GM12892 (cell line): Measurements from ENCODE around the gene MROH2B.
"Not testable (repeated sequence)": the region's sequence is repeated elsewhere in the genome, so short reads cannot be mapped to it uniquely, and the experiment has no call there.

Experiments
- DNase-seq: peaks from one replicate; pipeline ENCODE4 v3.0.0; 2011; ENCODE audit not compliant: insufficient read length
- FAIRE-seq: peaks from 2 replicates; lab custom pipeline; 2011; peaks lifted over from hg19 to GRCh38; lab: Jason Lieb, UNC
- POLR2A ChIP-seq: IDR thresholded peaks from 2 replicates; pipeline ENCODE4 v1.6.1; 2011; ENCODE audit warnings: low read depth, low read length, control low read depth
- POLR2AphosphoS5 ChIP-seq: IDR thresholded peaks from 2 replicates; pipeline ENCODE4 v1.6.1; 2011; ENCODE audit warnings: low read depth, low read length, control low read depth
- TAF1 ChIP-seq: IDR thresholded peaks from 2 replicates; pipeline ENCODE4 v1.6.1; 2011; ENCODE audit warnings: low read depth, mild to moderate bottlenecking, control low read depth, low read length, borderline replicate concordance

Gene MROH2B

DNA sequence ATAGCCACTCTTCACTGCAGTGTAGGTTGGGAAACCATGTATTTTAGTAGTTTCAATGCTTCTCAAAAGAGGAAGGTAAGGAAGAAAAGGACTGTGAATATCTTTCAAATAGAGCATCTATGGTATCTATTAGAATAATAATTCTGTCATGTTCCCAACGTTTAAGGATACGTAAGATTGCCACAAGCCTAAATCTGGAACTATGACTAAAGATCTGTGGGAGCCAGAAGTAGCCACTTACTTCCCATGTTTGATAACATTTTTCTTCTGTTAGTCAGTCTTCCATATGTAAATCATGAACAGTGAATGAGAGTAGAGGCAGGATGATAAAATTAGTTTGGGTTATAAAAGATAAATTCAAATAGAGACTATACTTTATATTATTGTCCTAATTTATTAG lies 16.3 kb upstream of the MROH2B start:
- FAIRE-seq, result no peak
- no peak for TF ChIP-seq POLR2AphosphoS5
- TF ChIP-seq TAF1, result no peak
- TF ChIP-seq POLR2A, result no peak
- no peak for DNase-seq

DNA sequence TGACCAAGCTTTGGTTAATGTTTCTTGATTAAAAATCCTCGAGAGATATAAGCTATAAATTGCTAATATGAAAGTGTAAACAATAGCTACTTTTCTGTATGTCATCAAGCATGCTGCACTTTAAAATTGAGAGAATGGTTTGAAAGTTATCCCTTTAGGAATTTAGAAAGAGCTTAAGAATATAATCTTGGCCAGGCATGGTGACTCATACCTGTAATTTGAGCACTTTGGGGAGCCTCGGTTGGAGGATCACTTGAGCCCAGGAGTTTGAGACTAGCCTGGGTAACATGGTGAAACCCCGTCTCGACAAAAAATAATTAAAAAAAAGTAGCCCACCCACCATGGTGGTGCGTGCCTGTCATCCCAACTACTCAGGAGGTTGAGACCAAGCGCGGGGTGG lies 12.2 kb upstream of the MROH2B start:
- TF ChIP-seq POLR2A (no peak), TAF1 (no peak), POLR2AphosphoS5 (no peak)
- DNase-seq (no peak), FAIRE-seq (no peak)

DNA sequence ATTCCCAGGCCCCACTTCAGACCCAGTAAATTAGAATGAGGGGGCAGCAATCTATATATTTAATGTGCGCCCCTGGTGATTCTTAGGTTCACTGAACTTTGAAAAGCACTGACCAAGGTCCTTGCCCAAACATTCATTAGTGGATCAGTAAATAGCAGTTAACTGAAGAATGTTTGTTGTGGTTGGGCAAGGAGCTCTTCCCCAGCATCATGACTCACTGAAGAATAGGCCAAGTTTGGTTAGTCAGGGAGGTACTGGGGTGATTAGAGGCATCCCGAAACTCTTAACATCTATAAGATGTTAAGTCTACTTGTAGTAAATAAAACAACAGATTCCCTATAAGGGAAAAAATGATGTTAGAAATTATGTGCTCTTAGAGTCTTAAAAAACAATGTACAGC lies 833 bp upstream of the MROH2B start:
- DNase-seq (no peak), FAIRE-seq (no peak)
- TF ChIP-seq POLR2A, result no peak
- TF ChIP-seq POLR2AphosphoS5, result no peak
- TF ChIP-seq TAF1, result no peak

DNA sequence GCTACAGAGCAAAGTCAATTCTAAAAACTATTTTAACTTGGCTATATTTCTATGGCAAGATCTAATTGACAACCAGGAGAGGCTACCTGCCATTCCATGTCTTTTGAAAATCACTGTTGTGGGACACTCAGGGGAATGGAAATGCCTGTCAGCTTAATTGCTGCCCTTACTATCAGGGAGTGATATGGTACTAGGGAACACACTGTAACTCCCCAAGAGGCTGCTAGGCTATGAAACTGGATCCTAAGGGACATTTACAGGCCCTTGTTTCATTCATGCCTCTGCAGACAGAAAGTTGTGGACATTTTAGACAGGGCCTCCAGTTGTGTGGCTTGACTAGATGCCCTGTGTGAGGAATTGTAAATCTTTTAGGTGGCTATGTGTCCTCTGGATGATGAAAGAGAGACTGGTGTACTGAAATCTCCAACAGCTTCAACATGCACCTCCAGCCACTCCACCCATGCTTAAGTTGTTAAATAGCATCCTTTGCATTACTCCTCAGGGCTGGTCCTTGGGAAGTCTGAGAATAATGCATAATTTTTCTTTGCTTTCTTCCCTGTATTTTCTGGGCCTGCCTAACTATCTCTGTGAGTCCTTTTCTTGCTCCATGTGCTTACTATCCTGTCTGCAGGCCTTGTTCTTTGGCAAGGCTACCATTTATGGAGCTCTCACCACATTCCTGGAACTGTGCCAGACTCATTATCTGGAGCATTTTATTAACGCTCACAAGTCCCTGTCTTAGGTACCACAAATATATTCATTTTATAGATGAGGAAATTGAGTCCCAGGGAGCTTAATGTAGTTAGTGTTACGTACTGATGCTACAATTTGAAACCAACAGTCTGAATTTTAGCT lies 3.2 kb downstream of the MROH2B start:
- DNase-seq (no peak), FAIRE-seq (no peak)
- TF ChIP-seq POLR2AphosphoS5 (no peak), POLR2A (no peak), TAF1 (no peak)

DNA sequence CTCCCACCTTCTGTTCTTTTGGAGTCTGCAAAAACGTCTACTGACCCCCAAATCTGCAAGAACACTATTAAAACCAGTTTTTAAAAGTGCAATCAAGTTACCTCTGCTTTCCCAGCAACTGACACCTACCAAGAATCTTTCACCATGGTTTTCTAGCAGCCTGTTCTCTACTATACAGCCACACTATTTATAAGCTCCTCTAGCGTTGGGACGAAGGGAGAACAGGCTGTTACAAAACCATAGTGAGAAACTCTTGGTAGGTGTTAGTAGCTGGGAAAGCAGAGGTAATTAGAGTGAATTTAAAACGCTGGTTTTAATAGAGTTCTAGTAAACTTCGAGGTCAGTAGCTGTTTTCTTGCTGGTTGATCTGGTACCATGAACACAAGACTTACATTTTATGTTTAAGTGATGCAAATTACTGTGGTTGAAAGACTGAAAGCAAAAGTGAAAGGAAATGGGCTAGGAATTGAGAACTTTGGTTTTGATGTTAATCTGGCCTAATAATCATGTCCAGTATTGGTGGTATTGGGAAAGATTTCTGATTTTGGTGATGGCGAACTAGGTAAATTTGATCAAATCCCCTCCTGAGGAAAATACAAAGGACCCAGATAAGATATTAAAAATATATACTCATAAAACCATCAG lies 5.3 kb downstream of the MROH2B start:
- FAIRE-seq, result no peak
- TF ChIP-seq POLR2A (no peak), POLR2AphosphoS5 (no peak), TAF1 (no peak)

DNA sequence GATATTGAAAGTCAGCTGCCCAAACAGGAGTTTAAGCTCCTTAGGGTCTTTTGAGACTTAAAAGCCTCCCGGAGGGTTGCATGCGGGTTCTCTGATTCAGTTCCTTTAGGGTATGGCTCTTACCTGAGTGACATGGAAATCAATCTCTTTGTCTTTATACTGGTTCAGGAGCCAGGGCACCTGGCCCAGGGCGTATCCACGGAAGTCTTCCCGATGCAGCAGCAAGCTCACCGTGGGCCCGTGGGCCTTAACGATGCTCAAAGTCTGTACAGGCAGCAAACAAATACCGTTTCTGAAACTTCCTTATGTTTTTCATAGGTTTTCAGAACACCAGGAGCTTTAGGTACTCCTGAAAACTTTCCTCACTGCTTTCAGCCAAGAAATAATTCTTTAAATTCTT lies 13.2 kb downstream of the MROH2B start:
- FAIRE-seq, result no peak
- no peak for DNase-seq
- no peak for TF ChIP-seq TAF1
- no peak for TF ChIP-seq POLR2A
- no peak for TF ChIP-seq POLR2AphosphoS5

More for the DNA sequence above, 5.3 kb downstream of the MROH2B start:
- DNase-seq, result no peak

DNA sequence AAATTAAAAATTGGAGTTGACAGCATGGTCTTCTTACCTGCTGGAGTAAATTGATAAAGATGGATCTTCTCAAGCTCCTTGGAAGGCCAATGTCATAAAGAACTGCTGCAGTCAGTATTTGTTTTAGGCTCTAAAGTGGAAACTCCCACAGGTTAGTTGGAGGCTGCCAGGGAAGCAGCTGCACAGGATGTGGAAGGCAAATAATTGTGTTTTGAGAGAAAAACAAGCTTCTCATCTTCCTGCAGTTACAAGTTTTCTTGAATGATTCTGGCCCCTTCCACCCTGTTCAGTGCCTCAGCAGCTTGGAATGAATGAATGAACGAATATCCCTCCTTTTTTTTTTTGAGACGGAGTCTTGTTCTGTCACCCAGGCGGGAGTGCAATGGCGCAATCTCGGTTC lies 13.9 kb downstream of the MROH2B start:
- DNase-seq (no peak), FAIRE-seq (no peak)
- TF ChIP-seq POLR2AphosphoS5 (no peak), TAF1 (no peak), POLR2A (no peak)

DNA sequence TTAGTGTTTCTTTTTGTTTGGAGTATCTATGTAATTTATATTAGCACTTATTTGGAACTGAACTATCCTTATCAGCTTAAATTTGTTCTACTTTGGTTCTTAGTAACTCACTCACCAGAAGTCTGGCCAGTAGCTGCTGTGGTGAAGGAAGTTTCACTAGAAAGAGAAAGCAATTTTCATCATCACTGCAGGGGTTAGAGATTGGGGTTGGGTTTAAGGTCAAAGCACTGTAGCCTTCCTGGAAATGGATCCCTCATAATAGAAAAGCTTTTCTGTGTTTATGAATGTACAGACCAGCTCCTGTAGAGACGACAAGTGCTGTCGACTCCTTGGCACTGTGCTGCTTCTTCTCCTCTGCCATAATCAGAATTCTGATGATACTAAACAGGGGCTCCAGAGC lies 22.2 kb downstream of the MROH2B start:
- FAIRE-seq (no peak), DNase-seq (no peak)
- TF ChIP-seq POLR2A (no peak), POLR2AphosphoS5 (no peak), TAF1 (no peak)

DNA sequence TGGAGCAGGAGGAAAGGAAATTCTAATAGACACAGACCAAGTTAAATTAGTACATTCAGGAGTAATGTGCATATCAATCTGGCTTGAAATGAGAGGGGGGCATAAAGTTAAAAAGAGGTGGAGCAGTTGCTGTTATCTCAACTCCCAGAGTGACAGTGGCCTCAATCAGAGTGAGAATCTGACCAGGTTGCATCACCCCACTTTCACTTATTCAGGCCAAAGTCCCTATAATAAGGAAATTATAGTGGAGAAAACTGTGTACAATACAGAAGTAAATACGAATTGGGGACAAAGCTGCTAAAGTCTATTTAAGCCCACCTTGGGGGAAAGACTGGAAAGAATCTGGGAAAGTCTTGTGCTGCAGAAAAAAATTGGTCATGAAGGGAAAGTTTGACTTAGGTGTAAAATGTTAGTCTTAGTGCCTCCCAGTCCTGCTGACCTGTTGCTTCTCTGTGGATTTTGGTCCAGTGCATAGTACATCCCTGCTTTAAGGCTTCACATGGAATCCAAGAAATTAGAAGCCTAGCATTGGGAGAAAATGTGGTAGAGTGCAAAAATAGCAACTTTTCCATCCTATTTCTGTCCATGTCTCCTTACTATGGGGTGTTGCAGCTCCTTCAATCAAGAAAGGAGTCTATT lies 27.9 kb downstream of the MROH2B start:
- no peak for FAIRE-seq
- DNase-seq, result no peak
- no peak for TF ChIP-seq POLR2AphosphoS5
- TF ChIP-seq POLR2A, result no peak
- no peak for TF ChIP-seq TAF1

DNA sequence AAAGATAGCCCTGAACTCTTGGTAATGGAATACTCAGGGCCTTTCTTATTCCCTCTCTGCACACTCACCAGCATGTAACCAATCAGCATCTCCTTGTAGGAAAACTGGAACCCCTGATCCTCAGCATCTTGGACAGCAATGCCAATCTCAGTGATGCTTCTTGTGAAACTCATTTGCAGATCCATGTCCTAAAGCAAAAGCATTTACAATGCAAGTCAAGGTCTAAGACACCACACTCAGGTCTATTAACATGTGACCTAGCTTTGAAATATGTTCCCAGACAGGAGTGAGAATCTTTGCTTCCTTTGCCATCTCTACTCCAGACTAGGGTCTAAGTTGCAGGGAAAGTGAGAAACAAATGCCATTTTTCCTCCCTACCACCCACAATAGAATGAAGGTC lies 38.2 kb downstream of the MROH2B start:
- DNase-seq, result no peak
- TF ChIP-seq POLR2AphosphoS5 (no peak), TAF1 (no peak), POLR2A (no peak)
- FAIRE-seq, result no peak

DNA sequence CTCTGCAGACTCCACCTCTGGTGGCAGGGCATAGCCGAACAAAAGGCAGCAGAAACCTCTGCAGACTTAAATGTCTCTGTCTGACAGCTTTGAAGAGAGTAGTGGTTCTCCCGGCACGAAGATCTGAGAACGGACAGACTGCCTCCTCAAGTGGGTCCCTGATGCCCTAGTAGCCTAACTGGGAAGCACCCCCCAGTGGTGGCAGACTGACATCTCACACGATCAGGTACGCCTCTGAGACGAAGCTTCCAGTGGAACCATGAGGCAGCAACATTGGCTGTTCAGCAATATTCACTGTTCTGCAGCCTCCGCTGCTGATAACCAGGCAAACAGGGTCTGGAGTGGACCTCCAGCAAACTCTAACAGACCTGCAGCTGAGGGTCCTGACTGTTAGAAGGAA lies 48.5 kb downstream of the MROH2B start:
- FAIRE-seq, DNase-seq: not testable (repeated sequence)

DNA sequence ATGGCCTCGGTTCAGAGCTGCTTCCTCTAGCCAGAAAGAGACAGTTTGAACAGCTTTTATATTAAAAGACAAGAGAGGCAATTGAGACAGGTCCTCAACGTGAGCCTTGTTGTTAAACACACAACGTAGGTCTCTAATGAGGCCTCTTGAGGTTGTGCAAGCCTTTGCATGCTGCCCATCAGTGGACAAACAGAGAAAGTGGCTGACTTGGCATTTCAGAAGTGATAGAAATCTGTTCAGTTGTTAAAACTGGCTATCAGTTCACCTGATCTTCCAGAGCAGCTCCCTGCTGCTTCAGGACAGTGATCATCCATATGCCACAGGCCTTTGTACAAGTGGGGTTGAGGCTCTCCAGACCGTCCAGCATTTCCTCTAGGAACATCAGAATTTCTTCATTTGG lies 58.8 kb downstream of the MROH2B start:
- no peak for FAIRE-seq

DNA sequence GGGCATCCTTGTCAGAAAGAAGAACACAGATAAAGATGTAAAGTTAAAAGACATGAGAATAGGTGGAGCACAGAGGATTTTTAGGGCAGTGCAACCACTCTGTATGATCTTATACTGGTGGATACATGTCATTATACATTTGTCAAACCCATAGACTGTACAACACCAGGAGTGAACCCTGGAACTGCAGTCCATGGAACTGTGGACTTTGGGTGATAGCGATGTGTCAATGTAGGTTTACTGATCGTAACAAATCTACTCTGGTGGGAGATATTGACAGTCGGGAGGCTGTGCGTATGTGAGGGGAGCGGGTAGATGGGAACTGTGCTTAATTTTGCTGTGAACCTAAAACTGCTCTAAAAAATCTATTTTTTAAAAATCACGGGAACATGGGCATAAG lies 60.6 kb downstream of the MROH2B start:
- FAIRE-seq (no peak), DNase-seq (no peak)
- no peak for TF ChIP-seq TAF1

More for the DNA sequence above, 58.8 kb downstream of the MROH2B start:
- no peak for TF ChIP-seq POLR2AphosphoS5
- no peak for TF ChIP-seq TAF1
- no peak for TF ChIP-seq POLR2A
- no peak for DNase-seq
